SK-N-MC (cell line): ENCODE results near the gene SCFD2.

Experiments used
- FOXP2 ChIP-seq: optimal IDR thresholded peaks from 2 replicates; pipeline ENCODE3; 2011; ENCODE audit warnings: mild to moderate bottlenecking, moderate library complexity; ENCODE audit not compliant: insufficient read depth; ENCODE audit errors: extremely low read length, control extremely low read depth
- POLR2AphosphoS5 ChIP-seq: IDR thresholded peaks from 2 replicates; pipeline ENCODE4 v1.6.1; 2012; ENCODE audit warnings: mild to moderate bottlenecking, low read depth, low read length, borderline replicate concordance

- TF ChIP-seq POLR2AphosphoS5 (no peak), FOXP2 (no peak)
Observed at GRCh38 chr4:52890521-52890791, 475.4 kb downstream of the SCFD2 start.
